GM21423 (cell line): Measurements from ENCODE around the gene ZNF496.
"Not testable (repeated sequence)": the region's sequence is repeated elsewhere in the genome, so short reads cannot be mapped to it uniquely, and the experiment has no call there.

Source experiments
- ATAC-seq: cut with Tn5 transposase; IDR thresholded peaks from one replicate; pipeline ENCODE4 v1.9.1; 2021; ENCODE audit warnings: mild to moderate bottlenecking, moderate library complexity; ENCODE audit not compliant: unreplicated experiment

Gene ZNF496

DNA sequence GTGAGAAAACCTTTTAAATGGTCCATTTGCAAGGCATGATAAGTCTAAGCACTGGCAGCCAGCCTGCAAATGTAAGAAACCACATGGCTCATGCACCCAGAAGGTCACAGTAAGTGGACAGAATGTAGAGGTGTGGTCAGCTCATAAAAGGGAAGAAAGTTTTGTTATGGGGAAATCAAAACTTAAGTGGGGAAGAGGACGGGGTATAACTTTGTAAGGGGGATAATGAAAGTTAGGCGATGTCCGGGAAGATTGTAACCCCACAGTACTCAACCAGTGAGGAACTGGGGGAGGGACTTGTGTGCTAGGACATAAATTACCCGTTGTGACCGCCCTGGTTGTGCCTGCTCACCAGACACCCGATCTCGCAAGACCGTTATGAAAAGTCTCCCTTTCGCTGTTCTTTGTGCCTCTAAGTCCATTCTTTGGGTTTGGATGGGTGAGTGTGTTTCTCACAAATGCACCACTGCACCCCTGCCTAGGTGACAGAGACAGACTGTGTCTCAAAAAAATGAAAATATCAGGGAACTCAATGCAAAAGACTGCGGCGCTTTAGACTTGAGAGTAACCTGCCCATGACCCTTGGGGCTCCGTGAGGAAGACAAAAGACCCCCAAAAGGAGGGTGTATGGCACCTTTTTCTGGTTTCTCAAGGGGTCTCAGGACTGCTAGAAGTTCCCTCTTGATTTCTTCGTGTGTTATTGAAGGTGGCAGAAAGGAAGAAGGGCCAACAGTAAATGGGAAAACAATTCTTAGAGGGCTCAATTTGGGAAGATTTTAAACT, 28.6 kb upstream of the ZNF496 start:
- ATAC-seq: no peak

DNA sequence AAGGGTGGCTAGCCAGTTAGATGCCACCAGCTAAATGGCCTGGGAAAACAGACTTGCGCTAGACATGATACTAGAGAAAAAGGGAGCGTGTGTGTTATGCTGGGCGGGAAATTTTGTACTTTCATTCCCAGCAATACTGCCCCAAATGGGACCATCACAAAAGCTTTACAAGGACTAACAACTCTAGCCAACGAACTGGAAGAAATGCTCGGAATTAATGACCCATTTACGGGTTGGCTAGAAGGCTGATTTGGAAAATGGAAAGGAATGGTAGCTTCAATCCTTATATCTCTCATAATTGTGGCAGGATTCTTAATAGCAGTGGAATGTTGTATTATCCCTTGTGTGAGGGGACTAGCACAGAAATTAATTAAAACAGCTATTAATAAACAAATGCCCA, 27.9 kb upstream of the ZNF496 start:
- ATAC-seq: no peak

DNA sequence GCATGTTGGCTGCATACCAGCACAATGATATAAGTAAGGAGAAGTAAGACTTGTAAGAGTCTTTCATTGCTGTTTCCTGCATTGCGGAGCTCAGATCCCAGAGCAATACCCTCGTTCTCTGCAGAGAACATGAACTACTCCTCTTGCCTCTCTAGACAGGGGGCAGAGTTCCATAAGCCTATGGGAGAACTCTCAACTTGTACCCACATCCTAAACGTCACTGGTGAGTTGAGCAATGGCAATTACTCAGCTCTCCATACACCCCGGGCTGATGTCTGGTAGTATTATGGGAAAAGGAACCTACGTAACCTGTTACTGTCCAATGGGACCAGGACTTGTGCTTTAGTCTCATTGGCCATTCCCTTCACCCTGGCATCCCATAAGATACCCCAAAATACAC, 27.3 kb upstream of the ZNF496 start:
- no peak for ATAC-seq

DNA sequence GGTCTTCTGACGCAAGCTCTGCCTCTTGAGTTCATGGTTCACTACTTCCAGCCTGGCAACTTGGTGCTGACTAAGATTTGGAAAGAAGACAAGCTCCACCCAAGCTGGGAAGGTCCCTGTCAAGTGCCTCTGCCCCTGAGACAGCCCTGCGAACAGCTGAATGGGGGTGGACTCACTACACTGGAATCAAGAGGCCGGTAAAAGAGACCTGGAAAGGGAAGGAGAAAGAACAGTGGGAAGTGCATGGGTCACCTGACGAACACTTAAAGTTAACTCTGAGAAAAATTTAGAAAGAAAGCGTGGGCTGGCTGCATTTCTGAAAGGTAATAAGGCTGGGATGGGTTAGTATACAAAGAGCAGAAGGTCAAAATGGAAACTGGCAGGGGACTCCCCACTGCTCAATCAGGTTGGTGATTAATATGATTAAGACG, 26.1 kb upstream of the ZNF496 start:
- ATAC-seq: peak; percentile 87

DNA sequence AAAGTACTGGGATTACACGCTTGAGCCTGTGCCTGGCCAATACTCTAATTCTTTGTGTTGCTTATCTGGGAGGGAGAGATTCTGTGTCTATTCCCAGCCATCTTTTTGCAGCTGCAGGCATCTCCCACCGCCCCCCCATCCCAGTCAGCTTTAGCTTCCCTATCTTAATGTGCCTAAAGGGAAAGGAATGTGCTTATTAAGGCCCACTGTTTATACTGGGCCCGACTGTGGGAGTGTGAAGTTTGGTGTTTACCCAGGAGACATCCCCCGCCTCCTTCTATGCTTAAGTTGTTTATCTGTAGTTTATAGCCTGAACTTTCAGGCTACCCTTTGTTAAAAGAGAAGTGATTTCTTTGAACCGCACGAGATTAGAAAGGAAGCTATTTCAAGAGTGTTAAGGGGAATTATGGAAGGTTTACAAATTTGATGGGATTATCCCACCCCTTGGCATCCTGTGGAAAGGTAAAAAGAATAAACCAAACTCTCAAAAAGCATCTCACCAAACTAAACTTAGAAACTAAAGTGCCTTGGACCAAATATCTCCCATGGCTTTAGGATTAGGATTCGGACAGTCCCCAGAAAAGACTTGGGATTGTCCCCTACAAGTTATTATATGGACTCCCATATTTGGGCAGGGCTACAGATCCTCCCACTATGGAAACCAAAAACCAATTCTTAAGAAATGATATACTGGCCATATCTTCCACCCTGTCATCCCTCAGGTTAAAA, 25.5 kb upstream of the ZNF496 start:
- ATAC-seq: no peak

DNA sequence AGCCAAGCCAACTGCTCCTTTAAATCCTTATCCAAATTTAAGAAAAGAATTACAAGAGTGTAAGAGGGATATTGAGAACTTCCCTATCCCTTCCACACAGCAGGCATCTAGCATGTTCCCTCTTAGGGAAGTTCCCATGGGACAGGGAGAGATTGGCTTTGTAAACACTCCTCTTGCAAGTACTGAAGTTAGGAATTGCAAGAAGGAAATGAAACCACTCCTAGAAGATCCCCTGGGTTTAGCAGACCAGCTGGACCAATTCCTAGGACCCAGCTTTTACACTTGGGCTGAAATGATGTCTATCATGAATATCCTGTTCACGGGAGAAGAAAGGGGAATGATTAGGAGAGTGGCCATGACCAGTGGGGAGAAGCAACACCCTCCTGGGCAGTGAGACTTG, 23.5 kb upstream of the ZNF496 start:
- not testable (repeated sequence) for ATAC-seq

DNA sequence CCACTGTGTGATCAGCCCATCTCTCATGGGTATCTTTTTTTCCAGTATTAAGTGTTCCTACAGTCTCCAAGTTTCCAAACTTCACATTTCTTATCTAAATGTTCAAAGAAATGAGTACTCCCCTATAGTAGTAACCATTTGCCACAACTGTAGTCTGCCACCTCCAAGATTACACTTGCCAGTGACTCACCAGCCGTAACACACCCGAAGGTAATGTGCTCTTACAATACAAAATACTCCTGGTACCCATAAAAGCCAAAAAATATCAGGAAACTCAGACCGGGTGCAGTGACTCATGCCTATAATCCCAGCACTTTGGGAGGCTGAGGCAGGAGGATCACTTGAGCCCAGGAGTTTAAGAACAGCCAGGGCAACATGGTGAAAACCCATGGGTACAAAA, 20.5 kb upstream of the ZNF496 start:
- no peak for ATAC-seq

DNA sequence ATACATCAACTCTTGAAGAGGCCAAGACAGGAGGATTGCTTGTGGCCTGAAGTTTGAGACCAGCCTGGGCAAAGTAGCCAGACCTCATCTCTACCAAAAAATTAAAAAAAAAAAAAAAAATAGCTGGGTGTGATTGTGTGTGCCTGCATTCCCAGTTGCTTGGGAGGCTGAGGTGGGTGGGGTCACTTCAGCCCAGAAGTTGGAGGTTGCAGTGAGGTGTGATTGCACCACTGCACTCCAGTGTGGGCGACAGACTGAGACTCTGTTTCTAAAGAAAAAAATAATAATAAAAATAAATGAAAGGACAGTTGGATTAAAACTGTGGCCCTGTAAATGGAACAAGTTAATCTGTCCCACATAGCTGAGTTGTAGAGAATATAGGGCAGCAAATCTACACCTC, 18.9 kb upstream of the ZNF496 start:
- ATAC-seq: no peak

DNA sequence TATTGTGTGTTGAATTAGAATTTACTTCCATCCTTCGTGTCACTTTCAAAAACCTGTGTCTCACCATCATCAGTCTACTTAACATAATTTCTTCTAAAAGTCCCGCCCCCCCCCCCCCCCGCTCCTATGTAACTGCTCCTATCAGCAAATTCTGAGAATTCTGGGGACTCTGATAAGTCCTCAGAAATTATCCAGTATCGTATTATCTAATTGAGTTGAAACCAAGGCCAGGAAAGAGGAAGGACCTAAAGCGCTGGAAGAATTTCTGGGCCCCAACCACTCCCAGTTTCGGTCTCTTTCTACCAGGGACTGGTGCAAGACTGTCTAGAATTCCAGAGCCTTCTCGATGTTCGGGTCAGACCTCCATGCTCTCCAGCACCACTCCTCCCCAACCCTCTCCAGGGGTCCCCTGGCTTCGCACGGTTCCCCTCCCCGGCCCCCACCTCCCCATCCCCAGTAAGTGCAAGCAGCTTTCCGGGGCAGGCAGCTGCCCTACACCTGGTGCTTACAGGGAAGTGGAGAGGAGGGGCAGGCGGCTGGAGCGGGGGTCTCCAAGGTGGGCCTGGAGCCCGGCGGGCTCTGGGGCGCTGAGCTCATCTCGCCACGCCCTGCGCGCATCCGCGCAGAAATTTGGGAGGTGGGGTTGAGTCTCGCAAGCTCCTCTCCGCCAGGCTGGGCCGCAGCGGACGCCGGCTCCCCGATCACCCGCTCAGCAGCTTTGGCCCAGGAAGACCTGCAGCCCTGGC, 16.0 kb upstream of the ZNF496 start:
- no peak for ATAC-seq

DNA sequence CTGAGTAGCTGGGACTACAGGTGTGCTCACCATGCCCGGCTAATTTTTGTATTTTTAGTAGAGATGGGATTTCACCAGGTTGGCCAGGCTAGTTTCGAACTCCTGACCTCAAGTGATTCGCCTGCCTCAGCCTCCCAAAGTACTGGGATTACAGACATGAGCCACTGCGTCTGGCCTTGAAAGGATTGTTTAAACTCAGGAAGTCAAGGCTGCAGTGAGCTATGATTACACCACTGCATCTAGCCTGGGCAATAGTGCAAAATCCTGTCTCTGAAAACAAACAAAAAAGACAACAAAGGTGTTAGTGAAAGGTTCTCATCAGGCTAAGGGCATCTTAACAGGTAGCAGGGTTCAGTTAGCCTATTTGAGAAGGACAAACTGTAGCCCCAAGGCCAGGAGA, 14.2 kb upstream of the ZNF496 start:
- no peak for ATAC-seq

DNA sequence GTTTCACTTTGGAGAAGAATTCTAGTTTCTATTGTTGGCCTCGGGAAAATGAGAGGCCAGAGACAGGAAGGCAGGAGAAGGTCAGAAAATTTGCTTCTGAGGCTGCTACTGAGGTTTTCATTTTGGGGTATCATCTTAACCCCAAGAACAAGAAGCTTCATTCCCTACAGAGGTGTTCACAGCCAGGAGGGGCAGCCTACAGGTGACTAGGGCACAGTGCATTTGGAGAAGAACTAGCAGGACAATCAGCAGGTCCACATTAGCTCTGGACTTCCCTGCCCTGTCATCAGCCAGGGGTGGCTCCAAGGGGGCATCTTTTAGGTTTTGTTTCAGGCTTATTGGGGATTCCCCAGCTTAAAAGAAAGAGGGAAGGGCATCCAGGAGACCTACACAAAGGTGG, 12.1 kb upstream of the ZNF496 start:
- no peak for ATAC-seq

DNA sequence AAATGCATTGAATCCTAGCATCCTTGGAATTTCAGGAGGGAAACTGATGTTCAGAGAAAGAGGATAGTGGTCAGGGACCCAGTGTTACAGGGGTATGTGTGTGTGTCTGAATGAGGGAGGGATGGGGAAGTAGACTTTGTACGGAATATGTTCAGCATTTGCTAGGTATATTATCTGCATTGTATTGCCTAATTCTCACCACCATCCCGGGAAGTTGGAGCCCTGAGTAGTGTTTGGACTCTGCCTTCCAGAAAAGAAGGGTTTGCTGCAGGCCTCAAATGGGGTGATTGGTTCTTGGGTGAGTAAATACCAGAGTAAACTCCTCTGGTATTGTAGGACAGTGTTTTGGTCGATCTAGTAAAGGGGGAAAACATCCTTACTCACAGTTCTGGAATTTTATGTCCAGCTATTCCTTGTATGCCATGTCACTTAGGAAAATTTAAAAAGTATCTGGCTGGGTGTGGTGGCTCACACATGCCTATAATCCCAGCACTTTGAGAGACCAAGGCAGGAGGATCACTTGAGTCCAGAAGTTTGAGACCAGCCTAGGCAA, 7.1 kb upstream of the ZNF496 start:
- ATAC-seq: no peak

DNA sequence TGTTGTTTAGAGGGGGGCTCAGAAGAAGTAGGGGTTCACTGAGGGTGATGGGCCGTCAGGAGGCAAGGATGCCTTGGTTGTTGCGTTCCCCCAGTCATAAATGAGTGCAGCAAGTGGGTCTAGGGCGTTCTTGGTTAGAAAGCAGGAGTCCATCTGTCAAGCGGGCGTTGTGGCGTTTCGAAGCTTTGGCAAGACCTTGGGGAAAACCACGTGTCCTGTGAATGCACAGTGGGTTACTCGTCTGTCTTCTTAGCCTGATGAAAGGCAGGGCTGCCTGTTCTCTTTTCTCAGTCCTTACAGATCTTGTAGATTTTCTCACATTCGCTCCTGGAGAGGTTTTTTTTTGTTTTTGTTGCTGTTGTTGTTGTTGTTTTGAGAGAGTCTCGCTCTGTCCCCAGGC, 6.3 kb upstream of the ZNF496 start:
- no peak for ATAC-seq

DNA sequence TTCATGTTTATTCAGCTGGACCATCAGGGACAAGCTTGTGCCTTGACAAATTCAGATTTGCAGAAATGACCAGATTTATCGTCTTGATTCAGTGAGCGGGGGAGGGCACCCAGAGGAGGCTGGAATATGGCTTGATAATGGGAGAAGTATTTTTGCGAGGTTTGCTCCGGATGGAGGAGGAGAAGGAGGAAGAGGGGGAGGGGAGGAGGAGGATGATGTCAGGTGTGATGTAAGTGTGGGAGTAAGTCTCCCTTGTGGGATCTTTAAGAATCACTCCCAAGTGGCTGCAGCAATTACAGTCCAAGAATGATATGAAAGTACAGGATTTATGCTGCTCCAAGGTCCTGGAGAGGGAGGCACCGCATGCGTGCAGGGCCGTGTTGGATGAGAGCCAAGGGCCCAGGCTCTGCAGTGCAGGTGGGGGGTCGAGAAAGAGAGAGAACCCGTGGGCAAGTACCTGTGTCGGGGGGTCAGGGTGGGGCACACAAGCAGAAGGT, 5.6 kb upstream of the ZNF496 start:
- ATAC-seq: no peak

DNA sequence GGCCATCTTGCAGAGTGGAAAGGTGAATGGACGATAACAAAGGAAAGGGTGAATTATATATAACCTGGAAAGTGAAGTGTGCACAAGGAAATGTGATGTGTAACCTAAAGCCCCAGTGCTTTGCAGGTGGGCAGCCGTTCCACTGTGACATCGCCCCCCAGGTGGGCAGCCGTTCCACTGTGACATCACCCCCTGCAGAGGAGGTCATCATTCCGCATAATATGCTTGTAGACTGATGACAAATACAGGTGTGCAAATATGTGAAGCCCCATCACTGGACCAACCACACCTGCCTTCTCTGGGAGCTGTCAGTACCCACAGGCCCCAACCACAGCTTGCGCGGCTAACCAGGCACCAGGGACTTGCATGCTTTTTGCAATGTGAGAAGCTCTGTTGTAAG, 4.7 kb upstream of the ZNF496 start:
- ATAC-seq: no peak

DNA sequence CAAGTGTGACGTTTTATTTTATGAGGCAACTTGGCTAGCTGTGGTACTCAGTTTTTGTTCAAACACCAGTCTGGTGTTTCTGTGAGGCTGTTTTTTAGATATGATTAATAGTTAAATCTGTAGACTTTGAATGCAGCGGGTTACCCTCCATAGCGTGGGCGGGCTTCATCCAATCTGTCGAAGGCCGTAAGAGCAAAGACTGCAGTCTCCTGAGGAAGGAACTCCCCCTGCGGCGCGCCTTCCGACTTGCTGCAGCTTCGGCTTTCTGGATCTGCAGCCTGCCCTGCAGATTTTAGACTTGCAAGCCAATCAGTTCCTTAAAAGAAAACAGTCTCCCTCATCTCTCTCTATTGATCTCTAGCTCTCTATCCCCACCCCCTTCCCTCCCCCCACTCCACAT, 4.2 kb upstream of the ZNF496 start:
- no peak for ATAC-seq

DNA sequence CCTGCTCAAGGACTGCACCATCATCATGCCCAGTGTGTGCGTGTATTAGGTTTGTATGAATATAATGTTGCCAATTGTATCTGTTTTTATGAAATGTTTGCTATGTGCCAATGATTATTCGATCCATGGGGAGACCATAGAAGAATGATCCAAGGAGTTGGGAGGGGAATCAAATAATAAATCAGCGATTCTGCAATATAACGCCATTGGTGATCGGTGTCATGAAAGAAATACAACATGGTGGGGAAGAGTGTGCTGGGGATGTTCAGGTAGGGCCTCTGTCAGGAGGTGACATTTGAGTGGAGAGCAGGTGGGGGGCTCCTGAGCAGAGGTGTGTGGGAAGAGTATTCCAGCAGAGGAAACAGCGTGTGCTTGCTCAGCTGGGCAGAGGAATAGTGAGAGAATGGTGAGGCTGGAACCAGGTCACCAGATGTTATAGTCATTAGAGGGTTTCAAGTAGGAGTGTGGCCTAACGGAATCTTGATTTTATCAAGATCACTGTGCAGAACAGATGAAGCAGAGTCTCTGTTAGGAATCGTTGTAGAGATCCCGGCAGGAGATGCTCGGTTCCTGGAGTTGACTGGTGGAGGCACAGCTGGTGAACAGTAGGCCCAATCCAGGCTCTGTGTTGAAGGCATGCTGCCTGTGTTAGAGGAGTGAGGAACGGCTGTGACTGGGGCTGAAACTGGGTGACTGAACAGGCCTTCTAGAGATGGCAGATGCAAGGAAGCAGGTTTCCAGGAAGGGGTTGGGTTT, 2.9 kb upstream of the ZNF496 start:
- ATAC-seq: no peak

DNA sequence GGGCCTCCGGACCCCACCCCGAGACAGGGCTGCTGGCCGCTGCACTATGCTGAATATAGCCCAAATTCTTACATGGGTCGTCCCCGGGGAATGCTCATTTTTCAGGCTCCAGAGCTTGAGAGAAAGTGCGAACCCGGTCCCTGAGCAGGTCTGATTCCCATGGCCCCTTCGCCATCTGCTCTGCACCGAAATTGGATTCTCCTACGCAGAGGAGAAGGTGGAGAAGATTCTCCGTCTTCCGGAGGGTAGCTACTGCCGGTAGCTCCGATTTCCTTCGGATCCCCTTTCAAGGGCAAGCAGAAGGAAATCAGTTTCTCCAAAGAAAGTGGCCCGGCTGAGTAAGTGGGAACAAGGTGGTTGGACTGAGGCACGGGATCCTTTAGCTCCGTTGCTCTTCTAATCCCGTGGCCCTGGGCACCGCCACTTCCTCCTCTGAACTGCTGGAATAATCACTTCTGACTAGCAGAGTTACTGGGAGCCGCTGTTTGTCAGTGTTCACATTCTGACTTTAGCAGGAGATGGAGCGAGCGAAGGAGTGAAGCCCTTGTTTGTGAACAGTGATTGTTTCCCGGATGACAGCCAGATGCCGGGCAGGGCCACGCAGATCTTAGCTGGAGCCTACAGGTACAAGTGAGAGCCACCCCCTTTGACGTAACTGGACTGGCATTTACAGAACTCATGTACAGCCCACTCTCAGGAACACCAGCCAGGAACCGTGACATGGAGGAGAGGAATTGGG, 1.1 kb upstream of the ZNF496 start:
- no peak for ATAC-seq

DNA sequence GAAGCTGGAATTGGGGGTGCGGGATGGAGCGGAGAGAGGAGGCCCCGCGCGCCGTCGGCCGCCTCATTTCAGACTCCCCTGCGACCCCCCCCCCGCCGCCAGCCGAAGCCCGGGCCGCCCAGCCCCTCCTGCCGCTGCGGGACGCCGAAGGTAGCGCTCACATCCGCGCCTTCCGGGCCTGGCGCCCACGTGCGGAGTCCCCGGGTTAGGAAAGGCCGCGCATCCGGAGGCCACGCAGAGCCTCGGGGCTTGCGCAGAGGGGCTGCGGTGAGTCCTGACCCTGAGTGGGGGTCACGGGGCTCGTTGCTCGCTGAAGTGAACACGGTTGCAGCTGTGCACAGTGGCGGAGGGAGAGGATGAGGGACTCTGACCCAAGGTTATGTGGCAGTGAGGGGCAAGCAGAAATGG, 552 bp upstream of the ZNF496 start:
- ATAC-seq: peak; percentile 43

DNA sequence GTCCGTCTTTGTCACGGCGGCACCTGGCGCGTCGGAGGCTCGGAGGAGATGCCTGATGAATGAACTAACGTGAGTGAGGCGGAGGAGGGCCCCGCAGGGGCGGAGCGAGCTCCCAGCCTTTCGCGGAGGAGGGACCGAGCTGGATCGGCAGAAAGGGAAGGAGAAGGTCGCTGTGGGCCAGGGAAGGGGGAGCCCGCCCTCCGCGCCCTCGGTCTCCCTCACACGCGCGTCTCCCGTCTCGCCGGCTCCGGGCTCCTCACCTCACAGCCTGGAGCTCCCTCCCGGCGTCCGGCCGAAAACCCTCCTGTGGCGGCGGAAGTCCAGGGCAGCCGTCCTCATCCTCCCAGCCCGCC, 519 bp downstream of the ZNF496 start:
- peak; percentile 47 for ATAC-seq
